BJ (cell line): ENCODE measurements around the gene KRT4. TPM values are rescaled to one million over a fixed set of nuclear protein-coding genes. Genes with fewer than 3 reads are reported as not detected.

Experiments
- CTCF ChIA-PET: fragments of 350-600 bp; formaldehyde crosslinking; extraction: SDS; loops from one replicate; lab custom pipeline; 2021; ENCODE audit warnings: antibody characterized with exemption, inconsistent platforms; lab: Yijun Ruan, JAX
- POLR2A ChIA-PET: fragments of 300-600 bp; sonication (Branson Sonifier 250); formaldehyde crosslinking; extraction: SDS; loops from one replicate; lab custom pipeline; 2021; ENCODE audit warnings: antibody characterized with exemption; lab: Charles Lee
- DNase-seq: peaks from one replicate; pipeline ENCODE4 v3.0.0-alpha.2; 2011; ENCODE audit warnings: low read depth
- H3K27me3 ChIP-seq: 2 replicates; pipeline ENCODE4 v1.6.0; 2011; ENCODE audit warnings: low read length; ENCODE audit not compliant: control insufficient read depth, insufficient read depth
- H3K36me3 ChIP-seq: 2 replicates; pipeline ENCODE4 v1.5.1; 2011; ENCODE audit warnings: low read length; ENCODE audit not compliant: control insufficient read depth, insufficient read depth
- H3K4me3 ChIP-seq: 2 replicates; pipeline ENCODE4 v1.5.1; 2011; ENCODE audit warnings: low read depth, mild to moderate bottlenecking, control low read depth, low read length
- CTCF ChIP-seq: IDR thresholded peaks from 2 replicates; pipeline ENCODE4 v1.5.1; 2011; ENCODE audit warnings: low read depth, mild to moderate bottlenecking, control low read depth, inconsistent platforms, low read length, moderate library complexity; ENCODE audit not compliant: insufficient read depth
- polyA plus RNA-seq: library from polyadenylated mRNA; depleted of rRNA; stranded (reverse); fragments of >200 nt; gene quantifications from 2 replicates; pipeline ENCODE4 v1.2.3, GENCODE V29; 2011

KRT4 gene
- polyA plus RNA-seq, 1 experiment, result 0.12 TPM

GRCh38 chr12:52815676-52816588 lies 2.0 kb upstream of the KRT4 start:
- no peak for TF ChIP-seq CTCF
- H3K27me3 ChIP-seq, result peaks cover 17% of the 10 kb centered on the region
- POLR2A ChIA-PET, result no interaction called here
- H3K36me3 ChIP-seq, result no peaks in the 10 kb centered on the region
- H3K4me3 ChIP-seq, result no peak overlapping the region
- CTCF ChIA-PET, result interaction anchor here (1.3 kb wide), 1 partner anchor 50 kb away, joined by 4 read pairs; no protein-coding TSS in a partner anchor
- DNase-seq, result no peak

GRCh38 chr12:52815161-52815560 lies 1.2 kb upstream of the KRT4 start:
- Histone ChIP-seq H3K4me3 (no peak overlapping the region), H3K36me3 (no peaks in the 10 kb centered on the region), H3K27me3 (peaks cover 18% of the 10 kb centered on the region)
- CTCF ChIA-PET, result interaction anchor here (1.3 kb wide), 1 partner anchor 51 kb away, joined by 4 read pairs; no protein-coding TSS in a partner anchor
- no peak for DNase-seq
- TF ChIP-seq CTCF, result no peak
- POLR2A ChIA-PET, result no interaction called here

GRCh38 chr12:52814710-52815155 lies 817 bp upstream of the KRT4 start:
- Histone ChIP-seq H3K4me3 (no peak overlapping the region), H3K36me3 (no peaks in the 10 kb centered on the region), H3K27me3 (peaks cover 18% of the 10 kb centered on the region)
- POLR2A ChIA-PET, result interaction anchor here (0.6 kb wide), 1 partner anchor 246 kb away, joined by 3 read pairs; no protein-coding TSS in a partner anchor
- no peak for DNase-seq
- CTCF ChIA-PET, result interaction anchor here (1.3 to 1.5 kb wide), 2 partner anchors 51 to 442 kb away, joined by 4 read pairs; no protein-coding TSS in a partner anchor
- TF ChIP-seq CTCF, result no peak

- DNase-seq, result no peak
- ChIA-PET CTCF (interaction anchor here (1.0 to 1.5 kb wide), 4 partner anchors 11 to 441 kb away, joined by 3 to 4 read pairs (median 4); no protein-coding TSS in a partner anchor), POLR2A (no interaction called here)
- Histone ChIP-seq H3K4me3 (no peak overlapping the region), H3K27me3 (peaks cover 16% of the 10 kb centered on the region), H3K36me3 (no peaks in the 10 kb centered on the region)
- TF ChIP-seq CTCF, result no peak
Observed at GRCh38 chr12:52813203-52813819, 605 bp downstream of the KRT4 start.

- H3K36me3 ChIP-seq, result no peaks in the 10 kb centered on the region
- ChIA-PET POLR2A (no interaction called here), CTCF (interaction anchor here (1.0 to 1.3 kb wide), 3 partner anchors 11 to 53 kb away, joined by 3 to 4 read pairs (median 3); no protein-coding TSS in a partner anchor)
- no peak overlapping the region for H3K4me3 ChIP-seq
- no peak for DNase-seq
- peaks cover 15% of the 10 kb centered on the region for H3K27me3 ChIP-seq
- no peak for TF ChIP-seq CTCF
Observed at GRCh38 chr12:52812749-52813148, 1.2 kb downstream of the KRT4 start.
